ENCODE measurements around the gene USP17L11.
"Not testable (repeated sequence)": the region's sequence is repeated elsewhere in the genome, so short reads cannot be mapped to it uniquely, and the experiment has no call there.

The USP17L11 gene, protein sequence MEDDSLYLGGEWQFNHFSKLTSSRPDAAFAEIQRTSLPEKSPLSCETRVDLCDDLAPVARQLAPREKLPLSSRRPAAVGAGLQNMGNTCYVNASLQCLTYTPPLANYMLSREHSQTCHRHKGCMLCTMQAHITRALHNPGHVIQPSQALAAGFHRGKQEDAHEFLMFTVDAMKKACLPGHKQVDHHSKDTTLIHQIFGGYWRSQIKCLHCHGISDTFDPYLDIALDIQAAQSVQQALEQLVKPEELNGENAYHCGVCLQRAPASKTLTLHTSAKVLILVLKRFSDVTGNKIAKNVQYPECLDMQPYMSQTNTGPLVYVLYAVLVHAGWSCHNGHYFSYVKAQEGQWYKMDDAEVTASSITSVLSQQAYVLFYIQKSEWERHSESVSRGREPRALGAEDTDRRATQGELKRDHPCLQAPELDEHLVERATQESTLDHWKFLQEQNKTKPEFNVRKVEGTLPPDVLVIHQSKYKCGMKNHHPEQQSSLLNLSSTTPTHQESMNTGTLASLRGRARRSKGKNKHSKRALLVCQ

DNA sequence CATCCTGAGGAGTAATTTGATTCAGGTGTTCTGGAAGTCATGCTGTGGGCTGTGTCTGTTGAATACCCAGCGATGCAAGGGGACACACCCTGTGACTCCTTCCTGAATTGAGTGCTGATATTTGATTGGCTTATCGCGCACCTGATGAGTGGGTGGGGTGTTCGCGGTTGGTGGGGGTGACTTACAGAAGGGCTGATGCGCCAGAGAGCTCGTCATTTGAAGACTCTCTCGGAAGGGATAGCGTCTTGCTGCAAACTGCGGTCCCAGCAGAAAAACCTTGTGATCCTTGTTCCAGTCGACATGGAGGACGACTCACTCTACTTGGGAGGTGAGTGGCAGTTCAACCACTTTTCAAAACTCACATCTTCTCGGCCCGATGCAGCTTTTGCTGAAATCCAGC lies at the start of gene USP17L11:
USP17L11 (plus strand) TSS at position 301 of the 400 bp plus-strand sequence; CDS start at position 301, 0 bp downstream.
- DNase-seq: not testable (repeated sequence)

DNA sequence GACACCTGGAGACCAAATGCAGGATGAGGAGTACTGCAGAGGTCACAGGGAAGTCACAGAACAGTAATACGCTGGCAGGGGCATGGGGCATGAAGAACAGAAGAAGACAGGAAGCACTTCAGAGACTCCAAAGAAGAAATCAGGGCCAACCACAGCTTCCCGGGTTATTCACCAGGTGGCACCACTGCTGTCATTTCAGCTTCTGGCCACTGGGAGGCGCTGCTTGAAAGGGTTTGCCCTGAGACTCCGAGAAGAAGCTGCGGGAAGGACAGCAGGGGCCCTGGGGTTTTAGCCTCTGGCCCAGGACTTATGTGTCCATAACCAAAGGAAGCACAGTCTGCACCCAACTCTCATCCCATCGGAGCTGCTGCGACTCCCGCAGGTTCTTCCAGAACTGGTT lies 49.2 kb upstream of the USP17L11 start:
- not testable (repeated sequence) for DNase-seq

- DNase-seq: not testable (repeated sequence)
Observed at GRCh38 chr4:9169791-9170459, 45.3 kb upstream of the USP17L11 start, which contains the start of gene FAM90A26. Gene FAM90A26, plus strand, starts transcription at chr4:9170409. Its CDS starts 2,764 bp downstream, at chr4:9173173.

- not testable (repeated sequence) for DNase-seq
Observed at GRCh38 chr4:9210357-9210756, 4.8 kb upstream of the USP17L11 start, which contains the start of gene USP17L10. Gene USP17L10, plus strand, starts transcription at chr4:9210657. Its CDS starts 0 bp downstream, at chr4:9210657.

GRCh38 chr4:9214701-9215100 lies 504 bp upstream of the USP17L11 start:
- DNase-seq: not testable (repeated sequence)

DNA sequence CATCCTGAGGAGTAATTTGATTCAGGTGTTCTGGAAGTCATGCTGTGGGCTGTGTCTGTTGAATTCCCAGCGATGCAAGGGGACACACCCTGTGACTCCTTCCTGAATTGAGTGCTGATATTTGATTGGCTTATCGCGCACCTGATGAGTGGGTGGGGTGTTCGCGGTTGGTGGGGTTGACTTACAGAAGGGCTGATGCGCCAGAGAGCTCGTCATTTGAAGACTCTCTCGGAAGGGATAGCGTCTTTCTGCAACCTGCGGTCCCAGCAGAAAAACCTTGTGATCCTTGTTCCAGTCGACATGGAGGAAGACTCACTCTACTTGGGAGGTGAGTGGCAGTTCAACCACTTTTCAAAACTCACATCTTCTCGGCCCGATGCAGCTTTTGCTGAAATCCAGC lies 4.6 kb downstream of the USP17L11 start, which contains the start of gene USP17L12:
USP17L12 (plus strand) TSS at position 301 of the 400 bp plus-strand sequence; CDS start at position 301, 0 bp downstream.
- not testable (repeated sequence) for DNase-seq

DNA sequence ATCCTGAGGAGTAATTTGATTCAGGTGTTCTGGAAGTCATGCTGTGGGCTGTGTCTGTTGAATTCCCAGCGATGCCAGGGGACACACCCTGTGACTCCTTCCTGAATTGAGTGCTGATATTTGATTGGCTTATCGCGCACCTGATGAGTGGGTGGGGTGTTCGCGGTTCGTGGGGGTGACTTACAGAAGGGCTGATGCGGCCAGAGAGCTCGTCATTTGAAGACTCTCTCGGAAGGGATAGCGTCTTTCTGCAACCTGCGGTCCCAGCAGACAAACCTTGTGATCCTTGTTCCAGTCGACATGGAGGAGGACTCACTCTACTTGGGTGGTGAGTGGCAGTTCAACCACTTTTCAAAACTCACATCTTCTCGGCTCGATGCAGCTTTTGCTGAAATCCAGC lies 9.4 kb downstream of the USP17L11 start, which contains the start of gene USP17L13:
USP17L13 (plus strand) TSS at position 301 of the 400 bp plus-strand sequence; CDS start at position 301, 0 bp downstream.
- DNase-seq: not testable (repeated sequence)

DNA sequence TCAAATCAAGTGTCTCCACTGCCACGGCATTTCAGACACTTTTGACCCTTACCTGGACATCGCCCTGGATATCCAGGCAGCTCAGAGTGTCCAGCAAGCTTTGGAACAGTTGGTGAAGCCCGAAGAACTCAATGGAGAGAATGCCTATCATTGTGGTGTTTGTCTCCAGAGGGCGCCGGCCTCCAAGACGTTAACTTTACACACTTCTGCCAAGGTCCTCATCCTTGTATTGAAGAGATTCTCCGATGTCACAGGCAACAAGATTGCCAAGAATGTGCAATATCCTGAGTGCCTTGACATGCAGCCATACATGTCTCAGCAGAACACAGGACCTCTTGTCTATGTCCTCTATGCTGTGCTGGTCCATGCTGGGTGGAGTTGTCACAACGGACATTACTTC lies 15.0 kb downstream of the USP17L11 start:
- DNase-seq: not testable (repeated sequence)

- DNase-seq: not testable (repeated sequence)
Observed at GRCh38 chr4:9234085-9234484, 18.9 kb downstream of the USP17L11 start, which contains the start of gene USP17L15. Gene USP17L15, plus strand, starts transcription at chr4:9234385. Its CDS starts 0 bp downstream, at chr4:9234385.

GRCh38 chr4:9238461-9238860 lies 23.3 kb downstream of the USP17L11 start:
- not testable (repeated sequence) for DNase-seq

DNA sequence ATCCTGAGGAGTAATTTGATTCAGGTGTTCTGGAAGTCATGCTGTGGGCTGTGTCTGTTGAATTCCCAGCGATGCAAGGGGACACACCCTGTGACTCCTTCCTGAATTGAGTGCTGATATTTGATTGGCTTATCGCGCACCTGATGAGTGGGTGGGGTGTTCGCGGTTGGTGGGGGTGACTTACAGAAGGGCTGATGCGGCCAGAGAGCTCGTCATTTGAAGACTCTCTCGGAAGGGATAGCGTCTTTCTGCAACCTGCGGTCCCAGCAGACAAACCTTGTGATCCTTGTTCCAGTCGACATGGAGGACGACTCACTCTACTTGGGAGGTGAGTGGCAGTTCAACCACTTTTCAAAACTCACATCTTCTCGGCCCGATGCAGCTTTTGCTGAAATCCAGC lies 28.4 kb downstream of the USP17L11 start, which contains the start of gene USP17L17:
USP17L17 (plus strand) TSS at position 301 of the 400 bp plus-strand sequence; CDS start at position 301, 0 bp downstream.
- DNase-seq: not testable (repeated sequence)

DNA sequence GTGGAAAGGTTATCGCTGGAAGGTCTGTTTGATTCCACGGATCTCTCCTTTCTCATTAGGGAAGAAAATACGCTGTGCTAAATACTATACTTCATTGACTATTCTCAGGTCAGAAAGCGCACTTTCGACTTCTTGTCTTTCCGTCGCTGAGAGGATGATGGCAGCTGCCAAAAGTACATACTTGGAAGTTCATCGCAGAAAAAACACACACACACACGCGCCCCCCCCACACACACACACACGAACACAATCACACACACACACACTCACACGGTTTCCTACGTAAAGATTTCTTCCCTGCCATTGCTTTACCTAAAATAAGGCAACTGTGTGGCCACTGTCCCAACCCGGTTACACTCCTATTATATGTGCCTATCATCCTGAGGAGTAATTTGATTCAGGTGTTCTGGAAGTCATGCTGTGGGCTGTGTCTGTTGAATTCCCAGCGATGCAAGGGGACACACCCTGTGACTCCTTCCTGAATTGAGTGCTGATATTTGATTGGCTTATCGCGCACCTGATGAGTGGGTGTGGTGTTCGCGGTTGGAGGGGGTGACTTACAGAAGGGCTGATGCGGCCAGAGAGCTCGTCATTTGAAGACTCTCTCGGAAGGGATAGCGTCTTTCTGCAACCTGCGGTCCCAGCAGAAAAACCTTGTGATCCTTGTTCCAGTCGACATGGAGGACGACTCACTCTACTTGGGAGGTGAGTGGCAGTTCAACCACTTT lies 32.9 kb downstream of the USP17L11 start, which contains the start of gene USP17L18:
USP17L18 (plus strand) TSS at position 678 of the 728 bp plus-strand sequence; CDS start at position 678, 0 bp downstream.
- DNase-seq: not testable (repeated sequence)

- DNase-seq: not testable (repeated sequence)
Observed at GRCh38 chr4:9253078-9253477, 37.9 kb downstream of the USP17L11 start, which contains the start of gene USP17L19. Gene USP17L19, plus strand, starts transcription at chr4:9253378. Its CDS starts 0 bp downstream, at chr4:9253378.

DNA sequence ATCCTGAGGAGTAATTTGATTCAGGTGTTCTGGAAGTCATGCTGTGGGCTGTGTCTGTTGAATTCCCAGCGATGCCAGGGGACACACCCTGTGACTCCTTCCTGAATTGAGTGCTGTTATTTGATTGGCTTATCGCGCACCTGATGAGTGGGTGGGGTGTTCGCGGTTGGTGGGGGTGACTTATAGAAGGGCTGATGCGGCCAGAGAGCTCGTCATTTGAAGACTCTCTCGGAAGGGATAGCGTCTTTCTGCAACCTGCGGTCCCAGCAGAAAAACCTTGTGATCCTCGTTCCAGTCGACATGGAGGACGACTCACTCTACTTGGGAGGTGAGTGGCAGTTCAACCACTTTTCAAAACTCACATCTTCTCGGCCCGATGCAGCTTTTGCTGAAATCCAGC lies 42.6 kb downstream of the USP17L11 start, which contains the start of gene USP17L20:
USP17L20 (plus strand) TSS at position 301 of the 400 bp plus-strand sequence; CDS start at position 301, 0 bp downstream.
- DNase-seq: not testable (repeated sequence)

DNA sequence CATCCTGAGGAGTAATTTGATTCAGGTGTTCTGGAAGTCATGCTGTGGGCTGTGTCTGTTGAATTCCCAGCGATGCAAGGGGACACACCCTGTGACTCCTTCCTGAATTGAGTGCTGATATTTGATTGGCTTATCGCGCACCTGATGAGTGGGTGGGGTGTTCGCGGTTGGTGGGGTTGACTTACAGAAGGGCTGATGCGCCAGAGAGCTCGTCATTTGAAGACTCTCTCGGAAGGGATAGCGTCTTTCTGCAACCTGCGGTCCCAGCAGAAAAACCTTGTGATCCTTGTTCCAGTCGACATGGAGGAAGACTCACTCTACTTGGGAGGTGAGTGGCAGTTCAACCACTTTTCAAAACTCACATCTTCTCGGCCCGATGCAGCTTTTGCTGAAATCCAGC lies 47.4 kb downstream of the USP17L11 start, which contains the start of gene USP17L21:
USP17L21 (plus strand) TSS at position 301 of the 400 bp plus-strand sequence; CDS start at position 301, 0 bp downstream.
- not testable (repeated sequence) for DNase-seq
